GM12891 (cell line): ENCODE results near the gene THAP7.

Experiments used
- DNase-seq: peaks from one replicate; pipeline ENCODE4 v3.0.0; 2011; ENCODE audit warnings: low spot score; ENCODE audit not compliant: insufficient read length
- FAIRE-seq: peaks from 2 replicates; lab custom pipeline; 2011; peaks lifted over from hg19 to GRCh38; lab: Jason Lieb, UNC
- PAX5 ChIP-seq: IDR thresholded peaks from 2 replicates; pipeline ENCODE4 v1.6.1; 2011; ENCODE audit warnings: low read length, moderate library complexity, mild to moderate bottlenecking; ENCODE audit not compliant: insufficient read depth, severe bottlenecking
- POLR2A ChIP-seq: IDR thresholded peaks from 2 replicates; pipeline ENCODE4 v1.6.1; 2011; ENCODE audit warnings: low read depth, low read length, control low read depth
- POLR2AphosphoS5 ChIP-seq: IDR thresholded peaks from 2 replicates; pipeline ENCODE4 v1.6.1; 2011; ENCODE audit warnings: low read depth, low read length, control low read depth
- POU2F2 ChIP-seq: IDR thresholded peaks from 2 replicates; pipeline ENCODE4 v1.6.1; 2011; ENCODE audit warnings: low read depth, mild to moderate bottlenecking, control low read depth, low read length, moderate library complexity
- SPI1 ChIP-seq: IDR thresholded peaks from 2 replicates; pipeline ENCODE4 v1.6.1; 2011; ENCODE audit warnings: low read depth, low read length, control low read depth
- TAF1 ChIP-seq: IDR thresholded peaks from 2 replicates; pipeline ENCODE4 v1.6.1; 2011; ENCODE audit warnings: low read depth, low read length, control low read depth

Gene THAP7

DNA sequence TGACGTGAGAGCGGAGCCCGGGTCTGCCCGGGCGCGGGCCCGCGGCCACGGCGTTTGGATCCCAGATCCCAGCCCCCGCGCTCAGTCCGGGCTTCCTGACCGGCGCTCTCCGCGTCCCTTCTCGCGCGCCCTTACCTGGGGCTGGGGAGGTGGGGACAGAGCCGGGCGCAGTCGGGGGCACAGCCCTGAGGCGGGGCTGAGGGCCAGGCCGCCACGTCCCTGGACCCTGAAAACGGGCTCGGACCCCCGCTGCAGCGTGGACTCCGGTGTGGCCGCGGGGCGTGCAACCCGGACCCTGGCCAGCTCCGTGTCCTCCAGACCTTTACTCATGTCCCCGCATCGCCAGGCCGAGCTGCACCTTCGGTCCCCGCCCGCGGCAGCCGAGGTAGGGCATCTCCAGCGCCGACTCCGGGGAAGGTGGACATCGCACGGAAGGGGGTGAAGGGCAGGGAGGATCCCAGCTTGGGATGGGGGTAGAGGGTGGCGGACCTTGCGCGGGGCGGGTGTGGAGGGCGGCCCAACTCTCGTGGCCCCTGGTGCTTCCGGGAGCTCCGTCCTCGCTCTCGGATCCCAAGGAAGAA, 44.7 kb downstream of the THAP7 start:
- FAIRE-seq (no peak), DNase-seq (no peak)
- TF ChIP-seq PAX5 (no peak), POLR2A (no peak), SPI1 (no peak), TAF1 (no peak), POU2F2 (no peak), POLR2AphosphoS5 (no peak)

DNA sequence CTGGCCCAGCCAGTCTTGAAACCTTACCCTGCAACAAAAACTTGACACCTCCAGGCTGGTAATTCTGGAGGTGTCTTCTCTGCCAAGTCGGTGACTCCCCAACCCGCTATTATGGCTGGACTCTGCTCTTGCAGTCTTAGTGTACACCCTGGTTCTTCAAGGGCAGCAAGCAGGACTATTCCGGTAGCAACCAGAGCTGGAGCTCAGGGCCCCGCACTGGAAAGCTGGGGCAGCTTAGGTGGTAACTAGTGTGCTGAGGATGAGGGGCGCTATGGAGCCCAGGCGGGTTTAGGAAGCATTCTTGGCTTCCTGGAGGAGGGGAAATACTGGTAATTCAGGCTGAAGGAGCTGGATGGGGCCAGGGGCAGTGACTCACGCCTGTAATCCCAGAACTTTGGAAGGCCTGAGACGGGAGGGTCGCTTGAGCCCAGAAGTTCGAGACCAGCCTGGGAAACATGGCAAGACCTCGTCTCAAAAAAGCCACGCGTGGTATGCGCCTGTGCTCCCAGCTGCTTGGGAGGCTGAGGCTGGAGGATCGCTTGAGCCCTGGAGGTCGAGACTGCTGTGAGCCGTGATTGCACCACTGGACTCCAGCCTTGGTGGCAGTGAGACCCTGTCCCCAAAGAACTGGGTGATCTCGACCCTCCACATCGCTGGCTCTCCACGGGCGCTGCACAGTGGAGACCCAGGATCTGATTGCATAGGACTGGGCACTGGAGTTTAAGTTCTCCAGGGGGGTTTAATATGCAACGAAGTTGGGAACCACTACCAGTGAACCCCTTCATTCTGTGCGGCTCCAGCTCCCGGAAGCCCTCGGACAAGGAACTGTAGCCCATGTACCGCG, 45.4 kb downstream of the THAP7 start:
- DNase-seq = no peak
- peak; percentile 38 for FAIRE-seq
- TF ChIP-seq SPI1 = no peak
- TF ChIP-seq POU2F2 = no peak
- TF ChIP-seq TAF1 = no peak
- no peak for TF ChIP-seq POLR2AphosphoS5
- TF ChIP-seq PAX5 = no peak
- no peak for TF ChIP-seq POLR2A

DNA sequence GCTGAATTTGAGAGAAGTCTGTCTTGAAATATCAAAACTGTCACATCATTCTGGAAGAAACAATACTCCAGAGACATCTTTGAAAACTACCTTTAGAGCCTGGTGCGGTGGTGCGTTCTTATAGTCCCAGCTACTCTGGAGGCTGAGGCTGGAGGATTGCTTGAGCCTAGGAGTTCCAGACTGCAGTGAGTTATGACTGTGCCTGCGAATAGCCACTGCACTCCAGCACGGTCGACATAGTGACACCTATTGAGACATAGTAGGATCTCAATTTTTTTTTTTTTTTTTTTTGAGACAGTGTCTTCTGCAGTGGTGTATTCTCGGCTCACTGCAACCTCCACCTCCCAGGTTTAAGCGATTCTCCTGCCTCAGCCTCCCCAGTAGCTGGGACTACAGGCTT, 46.4 kb downstream of the THAP7 start:
- no peak for TF ChIP-seq POU2F2
- TF ChIP-seq PAX5 = no peak
- TF ChIP-seq POLR2A = no peak
- TF ChIP-seq SPI1 = no peak
- no peak for FAIRE-seq
- DNase-seq = no peak

DNA sequence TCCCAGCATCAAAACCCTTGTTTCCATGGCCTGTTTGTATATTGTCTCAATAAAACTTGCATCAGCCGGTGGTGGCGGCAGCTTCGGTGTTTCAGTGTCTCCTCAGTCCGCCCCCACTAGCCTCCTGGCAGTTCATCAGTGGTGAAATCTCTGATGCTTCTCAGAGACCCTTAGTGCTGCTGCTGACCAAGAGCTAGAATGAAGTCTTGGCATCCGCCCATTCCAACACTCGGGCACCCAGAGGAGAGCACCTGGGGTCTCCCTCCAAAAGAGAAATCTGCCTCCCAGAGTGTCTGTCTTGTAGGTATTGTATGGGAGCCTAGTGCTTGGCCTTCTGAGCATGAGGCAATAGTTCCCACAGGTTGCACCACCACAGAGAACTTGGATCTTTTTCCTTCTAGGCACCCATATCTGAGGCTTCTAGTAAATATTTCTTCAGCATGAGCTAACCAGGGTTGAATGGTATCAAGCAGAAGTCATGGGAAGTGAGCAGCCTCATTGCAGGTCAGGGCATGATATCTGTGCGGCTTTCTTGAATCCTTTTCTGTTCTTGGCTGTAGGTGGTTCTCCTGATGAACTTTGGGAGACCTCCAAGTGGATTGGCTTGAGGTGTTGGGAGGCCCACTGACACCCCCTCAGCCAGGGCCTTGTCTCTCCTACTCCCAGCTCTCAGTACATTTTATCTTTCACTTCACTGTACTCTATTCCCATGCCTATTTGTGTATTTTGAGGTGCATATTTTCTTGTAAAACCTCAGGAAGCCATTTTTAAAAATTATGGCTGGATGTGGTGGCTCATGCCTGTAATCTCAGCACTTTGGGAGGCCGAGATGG, 48.0 kb downstream of the THAP7 start:
- no peak for TF ChIP-seq SPI1
- no peak for TF ChIP-seq POLR2AphosphoS5
- TF ChIP-seq PAX5 = no peak
- no peak for TF ChIP-seq POLR2A
- no peak for TF ChIP-seq TAF1
- TF ChIP-seq POU2F2 = no peak
- FAIRE-seq (no peak), DNase-seq (no peak)

DNA sequence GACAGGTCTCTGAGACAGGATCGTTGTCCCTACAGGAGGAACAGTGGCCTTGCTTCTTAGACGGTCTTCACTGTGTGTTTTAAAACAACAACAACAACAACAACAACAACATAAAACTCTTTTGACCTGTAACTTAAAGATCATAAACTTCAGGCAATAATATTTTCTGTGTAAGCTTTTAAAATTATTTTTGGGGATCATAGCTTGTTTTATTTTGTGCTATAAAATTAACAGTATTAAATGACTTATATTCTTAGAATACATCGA, 48.6 kb downstream of the THAP7 start:
- FAIRE-seq (no peak), DNase-seq (no peak)
- no peak for TF ChIP-seq POLR2AphosphoS5
- no peak for TF ChIP-seq TAF1
- TF ChIP-seq SPI1 = no peak
- no peak for TF ChIP-seq POU2F2
- TF ChIP-seq POLR2A = no peak
- no peak for TF ChIP-seq PAX5

DNA sequence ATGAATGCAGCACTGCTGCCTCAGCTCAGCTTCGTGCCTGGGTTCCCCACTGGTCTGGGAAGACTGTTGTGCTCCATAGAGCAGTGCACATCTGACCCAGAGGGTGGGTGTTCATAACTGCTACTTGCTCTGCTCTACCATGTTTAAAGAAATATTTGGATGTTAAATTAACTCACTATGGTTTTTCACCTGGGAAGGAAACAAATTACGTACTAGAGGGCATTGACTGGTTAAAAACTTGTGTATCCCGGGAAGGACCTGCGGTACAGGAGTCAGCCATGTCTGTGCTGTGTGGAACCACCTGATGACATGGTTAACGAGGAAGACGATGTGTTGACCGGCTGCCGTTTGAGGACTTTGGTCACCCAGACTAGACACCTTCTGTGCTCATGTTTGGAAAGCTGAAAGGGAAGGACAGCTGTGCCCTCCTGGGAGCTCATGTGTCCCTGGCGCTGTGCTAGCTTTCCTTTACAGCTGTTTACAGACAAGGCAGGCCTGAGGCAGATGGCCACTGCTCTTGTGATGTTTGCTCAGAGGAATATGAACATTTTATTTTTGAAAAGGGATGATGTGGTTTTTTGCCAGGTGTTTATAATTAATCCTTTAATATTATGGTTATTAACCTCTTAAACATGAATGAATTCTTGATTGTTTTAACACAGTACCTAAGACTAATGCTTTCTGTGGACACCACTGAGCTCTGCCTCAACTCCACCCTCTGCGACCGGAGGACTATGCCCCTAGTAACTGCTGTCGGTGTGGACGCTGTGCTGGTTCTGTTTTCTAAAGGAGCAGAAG, 49.2 kb downstream of the THAP7 start:
- DNase-seq (no peak), FAIRE-seq (no peak)
- no peak for TF ChIP-seq POLR2A
- TF ChIP-seq POU2F2 = no peak
- TF ChIP-seq SPI1 = no peak
- TF ChIP-seq POLR2AphosphoS5 = no peak
- TF ChIP-seq TAF1 = no peak
- TF ChIP-seq PAX5 = no peak

DNA sequence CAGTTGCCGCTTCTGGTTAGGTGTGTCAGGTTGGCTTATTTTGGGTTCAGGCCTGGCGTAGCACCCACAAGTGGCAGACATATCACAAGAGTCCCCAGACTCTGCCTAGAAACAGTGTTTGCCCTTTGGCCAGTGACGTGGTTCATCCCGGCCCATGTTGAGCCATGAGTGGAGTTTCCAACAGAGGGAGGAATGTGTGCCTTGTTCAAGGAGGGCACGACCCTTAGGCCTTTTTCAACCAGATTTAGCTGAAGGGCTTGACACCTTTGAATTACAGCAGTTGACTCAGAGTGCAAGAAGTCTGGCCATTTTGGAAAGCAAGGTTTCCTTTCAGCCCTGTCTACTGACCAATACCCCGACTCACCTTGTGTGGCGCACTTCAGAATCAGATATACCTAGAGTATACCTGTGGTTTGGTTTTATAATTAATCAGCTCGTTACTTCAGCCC, 50.0 kb downstream of the THAP7 start:
- DNase-seq (no peak), FAIRE-seq (no peak)
- TF ChIP-seq POU2F2 (no peak), POLR2A (no peak)

DNA sequence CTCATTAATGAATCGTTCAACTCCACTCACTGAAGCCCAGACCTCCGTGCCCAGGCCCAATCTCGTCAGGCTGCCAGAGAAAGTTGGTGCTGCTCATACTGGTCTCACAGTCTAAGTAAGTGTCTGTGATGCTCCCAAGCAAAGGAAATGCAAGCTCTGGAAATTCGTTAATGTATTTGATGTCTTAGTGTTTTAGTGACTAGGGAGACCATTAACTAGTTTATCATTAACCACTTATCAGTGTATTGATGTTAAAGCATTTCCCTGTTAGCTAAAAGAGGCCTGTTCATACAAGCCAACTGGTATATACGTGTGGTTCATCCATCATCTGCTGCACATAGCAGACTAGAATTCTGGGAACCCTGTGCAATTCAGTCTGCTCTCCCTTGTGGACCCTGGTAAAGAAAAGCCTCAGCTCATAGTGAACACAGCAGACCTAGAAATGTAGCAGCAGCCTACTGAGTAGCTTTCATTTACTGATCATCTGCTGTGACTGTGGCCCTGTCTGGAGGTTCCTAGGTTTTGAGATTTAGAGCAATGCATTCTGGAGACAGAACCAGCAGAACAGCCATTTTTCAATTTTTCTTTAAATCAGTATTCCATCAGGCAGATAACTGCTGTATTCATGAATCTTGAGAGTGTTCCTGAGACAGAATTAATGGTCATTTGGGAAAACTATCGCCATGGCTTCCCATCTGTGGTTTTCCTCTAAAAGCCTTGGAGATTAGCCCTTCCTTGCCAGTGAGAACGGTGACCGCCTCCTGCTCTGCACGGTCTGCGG, 50.6 kb downstream of the THAP7 start:
- FAIRE-seq (no peak), DNase-seq (no peak)
- TF ChIP-seq SPI1 (no peak), PAX5 (no peak), POLR2AphosphoS5 (no peak), POLR2A (no peak)
